ENCODE data around the gene BAG1. TPM values are rescaled to one million over a fixed set of nuclear protein-coding genes. Genes with fewer than 3 reads are reported as not detected.

The BAG1 gene
- total RNA-seq, 1 donor from 2014 or later = 26.1 TPM

DNA sequence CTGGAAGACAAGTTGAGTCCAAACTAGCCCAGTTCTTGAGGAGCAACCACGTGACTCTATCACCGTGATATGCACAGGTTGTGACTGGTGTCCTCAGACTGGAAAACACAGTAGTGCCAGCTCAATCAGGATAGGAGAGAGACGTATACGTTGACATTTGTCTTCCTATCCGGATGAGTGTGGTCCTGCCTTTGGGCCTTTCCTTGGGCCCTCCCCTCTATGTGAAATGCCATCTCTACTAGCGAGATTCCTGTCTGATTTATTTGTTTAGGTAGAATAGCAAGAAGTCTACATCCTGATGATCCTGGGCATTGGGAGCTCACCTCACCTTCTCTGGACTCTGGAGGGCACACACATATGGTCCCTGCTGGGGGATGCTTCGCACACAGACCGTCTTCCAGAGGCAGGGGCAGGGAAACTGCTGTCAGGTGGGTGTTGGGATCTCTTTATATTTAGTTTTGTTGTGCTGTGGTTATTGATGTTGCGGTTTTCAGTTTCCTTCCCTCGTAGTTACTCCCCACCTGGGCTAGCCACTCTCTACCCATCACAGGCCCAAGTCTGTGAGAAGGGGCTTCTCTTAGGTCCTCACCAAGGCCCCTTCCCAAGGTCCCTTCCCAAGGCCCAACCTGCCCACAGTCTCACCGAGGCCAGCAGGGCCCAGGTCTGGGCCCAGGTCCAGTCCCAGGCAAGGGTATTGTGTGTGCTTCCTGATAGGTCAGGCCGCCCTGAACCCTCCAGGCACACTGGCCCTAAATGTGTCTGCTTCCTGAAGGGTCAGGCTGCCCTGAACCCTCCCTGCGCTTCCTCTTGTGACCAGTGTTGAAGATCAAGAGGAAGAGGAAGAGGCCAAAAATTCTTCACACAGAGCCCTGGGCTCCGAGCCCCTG is 43.6 kb downstream of the BAG1 start:
- FAIRE-seq (no peak), DNase-seq (ENCODE audit: low spot score in 2 of 2) (no peak)

DNA sequence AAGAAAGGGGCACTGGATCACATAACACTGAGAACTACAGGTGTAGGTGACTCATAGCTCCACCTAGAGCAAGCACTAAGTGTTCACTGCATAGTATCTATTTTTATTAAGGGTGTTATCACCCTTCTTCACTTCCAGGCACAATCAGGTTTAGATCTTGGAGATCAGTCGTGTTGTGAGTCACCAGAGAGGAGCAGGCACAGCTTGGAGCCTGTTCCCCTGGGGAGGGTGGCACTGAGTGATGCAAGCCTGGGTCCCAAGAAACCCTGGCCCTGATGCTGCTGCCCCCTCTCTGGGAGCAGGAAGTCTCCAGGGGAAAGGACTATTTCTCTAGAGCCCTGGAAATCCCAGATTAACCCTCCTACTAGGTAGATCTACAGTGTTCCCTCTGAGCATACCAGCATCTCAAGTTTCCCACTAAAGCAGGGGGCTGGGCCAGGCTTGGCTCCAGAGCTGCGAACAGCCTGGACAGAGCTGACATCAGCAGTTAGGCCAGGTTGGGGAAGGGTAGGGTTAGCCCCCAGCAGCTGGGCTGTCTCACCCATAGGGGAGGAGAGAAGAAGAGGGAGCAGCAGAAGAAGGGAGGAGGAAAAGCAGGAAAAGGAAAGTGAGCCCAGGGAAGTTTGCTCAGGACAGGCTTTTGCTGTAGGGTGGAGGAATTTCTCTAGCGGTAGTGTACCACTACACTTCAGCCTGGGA is 52.7 kb downstream of the BAG1 start:
- DNase-seq (ENCODE audit: low spot score in 2 of 2) (no peak), FAIRE-seq (no peak)

DNA sequence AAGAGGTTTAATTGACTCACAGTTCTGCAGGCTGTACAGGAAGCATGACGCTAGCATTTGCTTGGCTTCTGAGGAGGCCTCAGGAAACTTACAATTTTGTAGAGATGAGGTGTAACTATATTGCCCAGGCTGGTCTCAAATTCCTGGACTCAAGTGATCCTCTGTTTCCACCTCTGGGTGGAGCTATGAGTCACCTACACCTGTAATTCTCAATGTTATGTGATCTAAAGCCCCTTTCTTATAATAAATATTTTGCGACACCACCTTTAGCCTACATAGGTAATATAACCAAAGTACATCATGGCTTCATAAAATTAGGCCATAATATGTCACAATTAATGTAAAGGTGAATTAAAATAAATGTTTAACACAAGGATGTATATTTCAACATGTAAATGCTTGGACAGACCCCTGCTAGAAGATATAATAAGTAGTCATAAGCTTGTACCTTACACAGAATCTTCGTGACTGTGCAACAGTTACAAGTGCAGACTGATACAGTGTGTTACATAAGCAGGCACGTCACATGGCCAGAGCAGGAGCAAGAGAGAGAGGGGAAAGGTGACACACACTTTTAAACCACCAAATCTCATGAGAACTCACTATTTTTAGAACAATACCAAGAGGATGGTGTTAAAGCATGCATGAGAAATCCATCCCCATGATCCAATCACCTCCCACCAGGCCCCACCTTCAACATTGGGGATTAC is 54.3 kb downstream of the BAG1 start:
- no peak for FAIRE-seq
- DNase-seq (ENCODE audit: low spot score in 2 of 2) = no peak

DNA sequence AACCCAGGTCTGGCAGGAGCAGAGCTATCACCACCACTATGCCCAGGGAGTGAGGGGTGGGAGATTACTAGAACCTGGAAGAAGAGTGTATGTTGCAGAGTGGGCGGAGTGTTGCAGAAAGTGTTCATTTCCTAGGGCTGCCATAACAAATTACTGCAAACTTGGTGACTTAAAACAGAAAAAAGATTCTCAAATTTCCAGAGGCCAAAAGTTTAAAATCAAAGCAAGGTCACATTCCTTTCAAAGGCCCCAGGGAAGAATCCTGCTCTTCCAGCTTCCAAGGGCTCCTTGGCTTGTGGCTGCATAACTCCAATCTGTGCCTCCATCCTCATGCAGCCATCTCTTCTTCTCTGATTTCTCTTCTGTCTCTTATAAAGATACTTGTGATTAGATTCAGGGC is 55.1 kb downstream of the BAG1 start:
- no peak for DNase-seq (ENCODE audit: low spot score in 2 of 2)
- no peak for FAIRE-seq

DNA sequence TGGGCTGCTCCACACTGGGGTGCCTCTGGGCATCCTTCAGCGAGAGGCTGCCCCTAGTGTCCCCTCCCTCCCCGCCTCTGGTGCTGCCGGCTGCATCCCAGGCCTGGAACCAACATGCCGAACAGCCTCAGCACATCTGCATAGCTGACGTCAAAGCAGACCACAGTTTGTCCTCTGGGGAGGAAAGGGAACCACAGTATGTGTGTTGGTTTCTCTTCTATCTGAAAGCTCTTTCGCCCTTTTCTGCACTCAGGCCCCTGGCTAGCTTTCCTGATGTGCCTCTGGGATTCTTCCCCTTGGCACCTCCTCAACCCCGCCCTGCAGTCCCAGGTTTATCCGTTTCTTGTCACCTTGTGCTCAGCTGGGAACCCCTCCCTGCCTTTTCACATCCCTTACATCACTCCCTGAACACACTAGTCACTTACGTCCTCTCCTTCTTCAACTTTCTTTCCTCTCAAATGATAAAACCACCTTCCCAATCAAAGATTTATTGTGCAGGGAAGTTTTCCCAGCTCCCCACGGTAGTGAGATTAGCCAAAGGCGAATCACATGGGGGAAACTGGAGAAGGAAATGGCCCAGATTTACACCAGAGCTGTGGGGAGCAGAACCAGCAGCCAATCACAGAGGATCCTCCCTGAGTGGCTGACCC is 61.8 kb downstream of the BAG1 start:
- no peak for FAIRE-seq
- DNase-seq (ENCODE audit: low spot score in 2 of 2) = no peak

Other genes starting within 250 kb of the BAG1 start
- gene DNAJA1, start 239.4 kb downstream of the BAG1 start, total RNA-seq = 250 TPM
- 53.4 TPM for gene SMU1, start 188.0 kb downstream of the BAG1 start, total RNA-seq
- 0.82 TPM for gene B4GALT1, start 97.4 kb downstream of the BAG1 start, total RNA-seq
- not detected for gene SPINK4, start 24.5 kb downstream of the BAG1 start, total RNA-seq
- gene CHMP5, start 341 bp upstream of the BAG1 start, total RNA-seq = 119 TPM
- 20.0 TPM for gene NFX1, start 25.8 kb upstream of the BAG1 start, total RNA-seq
- gene AQP7, start 137.9 kb upstream of the BAG1 start, total RNA-seq = not detected
- gene AQP3, start 182.9 kb upstream of the BAG1 start, total RNA-seq = not detected
- 13.9 TPM for gene NOL6, start 209.2 kb upstream of the BAG1 start, total RNA-seq